Measurements from ENCODE around the gene SUGCT.

The SUGCT gene

DNA sequence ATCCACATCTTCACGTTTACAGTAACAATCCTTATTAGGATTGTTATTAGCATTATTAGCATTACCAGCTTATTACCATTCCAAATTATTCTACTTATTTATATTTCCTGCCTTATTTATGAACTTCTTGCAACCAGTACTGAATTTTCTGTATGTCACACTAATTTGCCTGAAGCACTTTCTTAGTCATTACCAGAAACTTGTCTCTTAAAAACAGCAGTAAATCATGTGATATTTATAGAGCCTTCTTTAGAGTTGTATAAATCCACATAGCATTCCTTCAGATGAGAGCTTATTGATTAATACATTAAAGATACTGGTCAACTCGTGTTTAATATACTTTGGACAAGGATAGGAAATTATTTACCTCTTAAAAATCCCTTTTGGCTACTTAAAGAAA lies 618.6 kb downstream of the SUGCT start:
- no peak for DNase-seq

DNA sequence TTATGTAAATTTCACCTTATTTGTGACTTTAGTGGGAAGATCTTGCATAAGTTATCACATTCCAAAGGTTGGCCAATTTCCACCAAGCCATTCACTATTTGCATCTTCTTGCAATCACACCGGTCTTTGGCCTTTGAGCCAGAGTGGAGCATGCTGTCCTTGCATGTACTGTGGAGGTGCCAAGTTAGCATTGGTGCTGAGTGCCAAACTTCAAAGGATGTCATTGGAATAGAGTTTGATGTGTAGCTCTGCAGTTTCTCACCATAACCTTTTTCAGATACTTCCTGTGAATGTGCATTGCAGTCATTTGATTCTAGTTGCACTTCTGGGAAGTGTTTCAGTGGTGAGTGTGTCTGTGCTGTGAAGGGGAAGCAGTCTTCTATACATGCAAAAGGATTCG lies 620.6 kb downstream of the SUGCT start:
- DNase-seq, result no peak

DNA sequence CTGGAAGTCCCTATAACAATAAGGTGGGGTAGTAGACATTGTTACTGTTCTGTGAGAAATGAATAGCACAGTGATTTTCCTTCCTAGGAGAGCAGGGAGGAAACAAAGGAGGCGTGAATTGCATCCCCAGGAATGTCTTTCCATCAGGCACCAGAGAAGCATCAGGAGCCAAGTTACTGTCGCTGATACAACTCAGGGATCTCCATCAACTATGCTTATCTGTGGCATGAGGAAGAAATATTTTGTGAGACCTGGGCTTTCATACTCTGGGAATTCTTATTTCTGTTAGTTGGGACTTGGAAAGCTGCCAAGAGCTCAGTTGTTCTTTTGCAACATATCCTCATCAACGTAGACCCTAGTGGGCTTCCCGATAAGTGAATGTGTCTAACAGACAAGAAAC lies 622.3 kb downstream of the SUGCT start:
- no peak for DNase-seq

DNA sequence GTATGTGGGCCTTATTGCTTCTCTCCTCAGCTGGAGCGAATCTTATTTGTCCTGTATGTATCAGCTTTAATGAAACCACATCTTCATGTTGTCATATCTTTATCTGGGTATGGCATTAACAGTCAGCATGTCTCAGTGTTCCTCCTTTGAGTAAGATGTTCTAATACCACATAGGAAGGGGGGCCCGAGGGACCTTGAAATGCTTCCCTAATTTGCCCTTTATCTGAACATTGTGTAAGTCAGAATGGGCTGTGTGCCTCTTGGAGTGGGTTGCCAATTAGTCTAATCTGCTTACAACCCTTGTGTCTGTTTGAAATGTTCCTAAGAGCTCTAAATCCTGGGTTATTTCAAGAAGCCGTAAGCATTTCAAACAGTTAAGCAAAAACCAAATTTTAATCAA lies 623.8 kb downstream of the SUGCT start:
- DNase-seq, result no peak

DNA sequence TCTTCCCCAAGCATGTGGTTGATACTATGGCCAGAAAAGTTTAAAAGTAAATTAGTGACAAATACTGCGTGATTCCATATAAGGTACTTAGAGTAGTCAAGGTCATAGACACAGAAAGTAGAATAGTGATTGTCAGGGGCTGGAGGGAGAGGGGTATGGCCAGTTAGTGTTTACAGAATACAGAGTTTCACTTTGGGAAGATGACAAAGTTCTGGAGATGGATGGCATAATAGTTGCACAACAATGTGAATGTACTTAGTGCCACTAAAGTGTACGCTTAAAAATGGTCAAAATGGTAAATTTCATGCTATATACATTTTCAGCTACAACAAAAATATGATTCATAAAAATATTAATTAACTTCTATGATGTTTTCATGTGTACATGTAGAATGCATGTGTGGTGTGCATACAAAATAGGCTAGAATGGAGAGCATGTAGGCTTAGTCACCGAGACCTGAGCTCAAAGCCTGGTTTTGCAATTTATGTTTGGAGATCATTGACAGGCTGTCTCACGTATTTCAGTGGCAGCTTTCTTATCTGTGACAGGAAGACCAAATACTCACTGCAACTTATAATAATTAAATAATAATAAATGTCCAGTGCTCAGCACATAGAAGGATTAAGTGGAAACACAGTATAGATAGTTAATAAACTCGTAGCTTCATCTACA lies 625.6 kb downstream of the SUGCT start:
- no peak for DNase-seq

DNA sequence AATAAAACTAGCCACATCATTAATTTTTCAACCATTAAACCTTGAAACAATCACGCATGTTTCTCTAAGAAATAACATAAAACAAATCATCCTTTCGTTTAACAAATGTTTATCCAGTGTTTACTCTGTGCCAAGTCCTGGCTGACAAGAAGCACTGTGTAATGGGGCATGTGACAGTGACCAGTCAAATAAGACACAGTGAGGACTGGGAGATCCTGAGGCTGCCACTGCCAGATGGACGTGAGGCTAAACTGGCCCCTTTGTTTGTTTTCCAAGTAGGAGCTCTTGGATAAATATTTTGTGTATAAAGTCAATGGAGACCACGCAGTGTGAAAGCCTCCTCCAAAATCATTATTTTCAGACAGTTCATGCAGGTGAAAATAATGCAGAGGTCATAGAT lies 626.2 kb downstream of the SUGCT start:
- DNase-seq, result no peak

DNA sequence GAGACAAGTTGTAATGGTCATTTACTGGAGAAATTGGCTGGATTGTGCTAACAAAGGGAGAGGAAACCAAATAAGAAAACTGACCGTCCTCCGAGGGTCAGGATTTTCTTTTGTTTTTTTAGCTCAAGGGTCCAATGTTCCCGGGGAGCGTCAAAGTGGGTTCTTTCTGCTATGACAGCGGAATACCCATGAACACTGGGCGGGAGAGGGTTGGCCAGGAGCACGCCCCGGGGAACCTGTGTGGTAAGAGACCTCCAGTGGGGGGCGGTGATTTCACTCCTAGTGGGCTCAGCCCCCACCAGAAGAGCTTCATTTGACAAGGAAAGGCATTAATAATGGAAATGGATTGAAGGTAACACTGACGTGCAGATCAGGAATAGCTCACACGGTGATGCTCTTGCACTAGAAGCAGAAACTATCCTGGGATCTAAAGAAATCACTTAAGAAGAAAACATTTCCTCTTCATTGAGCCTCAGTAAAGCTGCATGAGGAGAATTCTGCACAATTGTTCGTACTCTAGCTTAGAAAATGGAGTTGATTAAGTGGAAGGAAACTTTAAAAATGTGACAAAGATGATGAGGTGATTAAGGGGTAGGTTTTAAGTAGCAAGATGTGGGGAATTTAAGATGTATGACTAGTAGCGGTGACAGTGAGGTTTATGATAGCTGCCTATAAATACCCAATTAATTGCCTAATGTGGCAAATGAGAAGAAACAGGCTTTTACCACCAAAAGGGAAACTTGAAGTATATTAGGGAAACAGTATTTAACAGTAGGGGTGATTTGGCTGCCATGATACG lies 627.2 kb downstream of the SUGCT start:
- no peak for DNase-seq

DNA sequence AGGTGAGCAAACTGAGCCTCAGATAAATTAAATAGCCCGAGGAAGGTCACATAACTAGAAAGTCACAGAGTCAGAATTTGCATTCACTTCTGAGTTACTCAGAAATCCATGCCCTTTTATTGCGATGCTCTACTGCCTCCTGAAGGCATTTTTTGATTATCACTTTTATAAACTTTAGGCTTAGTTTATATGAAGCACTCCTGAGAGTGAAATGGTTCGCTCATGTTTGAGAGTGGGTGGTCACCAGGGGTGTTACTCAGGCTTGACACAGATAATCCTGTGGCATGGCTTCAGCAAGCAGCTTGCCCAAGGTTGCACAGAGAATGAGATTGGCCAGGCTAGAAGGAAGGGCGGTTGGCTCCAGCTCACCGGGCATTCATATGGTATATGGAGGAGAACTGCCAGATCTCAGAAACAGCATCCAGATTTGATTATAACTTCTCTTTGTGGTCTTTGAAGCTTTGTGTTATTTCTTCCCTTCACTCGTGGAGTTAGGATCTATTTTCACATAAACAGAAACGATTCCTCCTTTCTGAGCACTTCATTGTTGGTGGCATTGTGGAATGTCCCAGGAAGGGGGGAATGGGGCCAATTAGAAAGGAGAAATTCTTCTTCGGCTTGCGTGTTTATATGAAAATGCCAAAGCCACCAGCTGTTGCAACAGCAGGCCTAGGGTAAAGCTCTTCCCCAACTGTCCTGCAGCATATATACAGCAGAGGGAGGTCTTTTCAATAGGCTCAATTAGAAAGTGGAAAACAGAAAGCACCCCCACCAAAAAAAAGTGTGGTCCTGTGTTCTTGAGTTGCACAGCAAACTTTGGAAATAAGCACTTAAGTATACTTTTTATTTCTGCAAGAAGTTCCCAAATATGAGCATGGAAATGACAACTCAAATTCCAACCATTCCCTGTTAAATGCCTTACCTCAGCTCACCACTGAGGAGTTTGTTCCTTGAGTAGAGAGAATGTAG lies 628.8 kb downstream of the SUGCT start:
- DNase-seq, result no peak

DNA sequence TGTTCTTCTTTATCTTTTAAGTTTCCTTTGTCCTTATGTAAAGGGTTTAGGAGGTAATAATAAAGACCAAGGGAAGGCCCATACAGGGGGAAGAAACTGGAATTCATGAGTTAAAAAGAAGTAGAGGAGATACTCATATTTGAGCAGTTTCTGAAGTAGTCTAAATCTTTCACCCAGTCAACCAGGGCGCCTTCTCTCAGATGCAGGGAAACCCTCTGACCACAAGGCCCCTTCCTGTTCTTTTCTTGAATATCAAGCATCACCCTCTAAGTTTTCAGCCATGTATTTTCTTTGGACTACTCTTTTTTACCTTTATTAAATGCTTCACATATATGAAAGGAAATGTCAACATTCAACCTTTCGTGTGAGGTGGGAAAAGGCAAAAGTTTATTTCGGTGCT lies 630.8 kb downstream of the SUGCT start:
- no peak for DNase-seq

DNA sequence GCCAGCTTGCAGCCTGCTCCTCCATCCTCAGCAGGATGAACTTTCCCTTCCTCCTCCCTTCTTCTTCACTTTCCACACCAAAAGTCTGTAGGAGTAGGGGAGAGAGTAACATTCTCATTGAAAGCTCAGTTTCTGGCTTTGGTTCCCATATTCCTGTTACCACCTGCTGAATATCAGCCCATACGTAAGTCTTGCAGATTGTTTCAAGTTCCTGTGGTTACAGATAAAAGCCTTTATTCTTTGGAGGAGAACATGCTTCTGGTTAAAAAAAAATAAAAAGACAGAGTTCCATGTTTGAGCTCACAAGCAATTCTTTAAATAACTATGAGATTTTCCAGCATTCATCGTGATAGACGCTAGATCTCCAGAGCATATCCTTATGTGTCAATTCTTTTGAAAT lies 637.3 kb downstream of the SUGCT start:
- no peak for DNase-seq

DNA sequence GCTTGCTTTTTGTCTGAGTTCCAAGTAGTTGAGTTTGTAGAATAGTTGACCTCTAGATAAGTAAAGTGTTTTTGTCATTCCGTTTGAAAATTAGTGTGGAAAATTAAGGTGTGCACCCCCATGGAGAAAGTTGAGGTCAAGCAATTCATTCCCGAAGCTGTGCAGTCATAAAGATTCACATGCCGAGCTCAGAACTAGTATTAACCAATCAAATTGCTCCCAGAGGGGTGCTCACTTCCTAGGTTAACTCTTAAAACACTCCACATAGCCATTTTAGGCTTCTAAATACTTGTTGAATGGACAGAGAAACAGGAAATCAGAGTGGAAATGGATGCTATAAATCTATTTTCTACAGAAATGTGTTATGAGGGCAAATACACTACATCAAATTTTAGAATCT lies 638.9 kb downstream of the SUGCT start:
- no peak for DNase-seq

DNA sequence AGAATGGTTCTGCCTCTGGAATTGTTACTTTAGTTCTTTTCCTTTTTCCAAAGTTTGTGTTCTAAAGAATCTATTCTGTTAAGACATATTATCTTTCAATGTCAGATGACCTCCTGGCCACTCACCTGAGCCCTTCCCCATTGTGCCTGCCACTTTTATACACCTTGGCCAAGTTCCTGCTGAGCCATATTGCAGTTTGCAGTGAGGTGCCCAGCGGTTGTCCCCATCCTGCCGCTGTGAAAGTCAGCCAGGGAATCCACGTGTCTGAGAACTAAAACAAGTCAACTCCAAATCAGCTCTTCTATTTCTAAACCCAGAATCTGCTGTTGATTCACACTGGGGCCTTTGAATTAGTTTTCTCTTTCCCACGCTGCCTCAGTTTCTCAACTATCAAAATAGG lies 641.1 kb downstream of the SUGCT start:
- DNase-seq, result no peak

DNA sequence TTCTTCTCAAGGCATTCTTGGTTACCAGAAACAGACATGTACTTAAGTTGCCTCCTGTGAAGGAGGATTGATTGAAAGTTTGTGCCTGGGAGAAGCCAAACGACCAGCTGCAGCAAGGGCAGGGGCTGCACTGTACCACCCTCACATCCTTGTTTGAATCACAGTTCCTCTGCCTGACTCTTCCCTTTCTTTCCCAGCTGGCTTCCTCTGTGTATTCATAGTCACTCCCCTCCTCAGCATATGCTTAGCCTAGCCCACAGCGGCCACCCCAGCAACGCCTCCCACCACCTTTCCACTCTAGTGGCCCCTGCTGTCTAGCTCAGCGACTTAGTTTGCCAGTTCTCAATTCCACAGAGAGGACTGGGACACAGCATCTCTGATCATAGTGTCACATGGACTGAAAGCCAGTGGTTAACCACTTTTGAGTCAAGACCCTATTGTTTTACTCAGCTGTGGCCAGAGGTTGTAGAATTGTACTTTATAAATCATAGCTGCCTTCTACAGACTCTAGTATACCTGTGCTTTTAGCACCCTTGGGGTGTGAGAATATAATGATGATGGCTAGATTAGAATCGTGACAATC lies 643.0 kb downstream of the SUGCT start:
- no peak for DNase-seq

DNA sequence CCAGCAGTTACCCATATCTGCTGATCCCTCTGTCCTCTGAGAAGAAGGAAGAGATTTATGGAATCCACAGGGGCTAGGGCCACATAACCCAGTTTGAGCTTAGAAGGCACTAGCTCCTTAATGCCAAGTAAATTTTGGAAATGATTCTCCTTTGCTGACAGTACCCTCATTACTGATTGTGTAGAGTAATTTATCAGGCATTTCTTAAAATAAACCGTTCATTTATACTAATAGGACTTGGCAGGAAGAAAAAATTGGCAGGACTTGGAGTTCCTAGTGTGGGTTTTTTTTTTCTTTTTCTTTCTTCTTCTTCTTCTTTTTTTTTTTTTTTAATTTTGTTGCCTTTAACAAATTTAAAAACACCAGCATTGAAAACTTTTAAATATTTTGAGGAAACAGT lies 645.7 kb downstream of the SUGCT start:
- DNase-seq, result no peak

DNA sequence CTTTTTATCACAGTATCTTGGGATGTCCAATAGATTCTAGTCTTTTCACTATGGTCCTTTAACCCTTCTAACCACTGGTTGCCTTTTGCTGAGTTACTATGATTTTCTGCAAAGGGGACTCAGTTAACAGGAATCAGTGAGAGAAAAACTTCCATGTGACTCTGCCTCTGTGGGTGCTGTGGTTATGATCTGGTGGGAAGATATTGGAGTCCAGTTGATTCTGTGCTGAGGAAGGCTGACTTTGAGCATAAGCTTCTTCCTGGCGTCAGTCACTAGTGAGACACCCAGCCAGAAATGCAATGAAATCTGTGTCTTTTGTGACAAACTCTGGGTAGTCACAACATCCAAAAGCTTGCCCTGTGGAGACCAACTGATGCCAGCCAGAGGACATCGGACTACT lies 648.0 kb downstream of the SUGCT start:
- DNase-seq, result no peak

DNA sequence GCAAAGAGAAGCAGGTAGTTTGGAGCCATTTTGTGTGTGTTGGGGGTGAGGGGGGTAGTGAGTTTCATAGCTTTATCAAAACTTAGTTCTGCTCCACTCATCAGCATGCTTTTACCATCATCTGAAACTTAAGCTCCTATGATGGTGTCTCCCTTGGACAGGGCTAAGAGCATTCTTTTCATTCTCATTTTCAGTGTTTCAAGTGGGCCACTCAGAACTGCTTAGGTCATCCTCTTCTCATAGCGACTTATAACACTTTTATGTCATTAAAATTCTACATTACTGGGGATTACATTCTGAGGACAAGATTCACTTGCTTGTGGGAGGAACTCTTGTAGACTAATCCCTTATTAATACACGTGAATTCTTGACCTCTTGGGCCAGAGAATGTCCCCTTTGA lies 649.4 kb downstream of the SUGCT start:
- no peak for DNase-seq

DNA sequence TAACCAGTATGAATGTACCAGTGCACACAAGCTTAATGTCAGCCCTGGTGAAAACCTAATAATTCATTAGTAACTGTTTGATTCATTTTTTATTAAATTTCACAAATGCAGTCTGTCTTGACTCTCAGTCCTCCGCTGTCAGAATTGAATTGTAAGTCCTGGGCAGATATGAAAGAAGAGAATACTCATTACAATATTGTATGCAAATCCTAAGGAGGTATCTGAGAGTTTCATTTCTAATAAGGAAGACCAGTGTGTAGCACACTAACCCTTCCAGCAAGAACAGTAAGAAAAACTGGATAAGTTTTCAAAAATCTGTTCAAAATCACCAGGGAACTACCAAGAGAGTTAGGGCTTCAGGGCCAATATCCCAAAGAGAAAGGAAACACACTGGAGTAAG lies 652.1 kb downstream of the SUGCT start:
- DNase-seq, result no peak

DNA sequence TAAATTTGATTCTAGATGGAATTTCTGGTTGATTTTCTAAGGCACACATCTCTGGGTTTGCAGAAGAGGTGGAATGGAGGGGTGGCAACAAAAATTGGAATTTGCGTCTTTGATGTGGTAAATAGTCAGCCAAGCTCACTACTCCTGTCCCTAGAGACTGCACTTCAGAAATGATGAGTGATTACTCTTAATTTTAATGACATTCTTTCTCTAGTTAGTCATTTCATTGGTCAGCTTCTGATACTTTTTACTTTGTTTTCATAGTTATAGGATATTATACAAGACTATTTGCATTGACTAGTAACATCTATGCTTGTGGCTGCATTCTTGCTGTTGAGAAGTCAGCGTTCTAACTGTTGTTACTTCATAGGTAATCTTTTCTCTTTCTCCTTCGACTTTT lies 658.3 kb downstream of the SUGCT start:
- DNase-seq, result no peak

DNA sequence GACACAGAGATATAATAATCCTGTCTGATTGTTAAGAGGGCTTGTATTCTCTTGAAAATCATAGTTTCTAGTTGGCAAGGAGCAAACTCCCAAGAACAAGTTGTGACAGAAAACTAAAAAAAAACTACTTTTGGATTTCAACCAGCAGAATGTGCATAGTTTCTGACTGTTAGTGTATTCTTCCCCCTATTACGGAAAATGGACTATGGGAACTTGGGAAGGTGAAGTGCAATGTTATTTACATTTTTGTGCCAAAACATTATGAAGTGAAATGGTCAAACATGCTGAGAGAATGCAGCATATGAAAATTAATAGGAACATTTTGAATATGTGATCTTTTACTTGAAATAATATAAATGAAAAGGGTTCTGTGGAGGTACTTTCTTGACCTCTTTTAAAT lies 660.8 kb downstream of the SUGCT start:
- no peak for DNase-seq

DNA sequence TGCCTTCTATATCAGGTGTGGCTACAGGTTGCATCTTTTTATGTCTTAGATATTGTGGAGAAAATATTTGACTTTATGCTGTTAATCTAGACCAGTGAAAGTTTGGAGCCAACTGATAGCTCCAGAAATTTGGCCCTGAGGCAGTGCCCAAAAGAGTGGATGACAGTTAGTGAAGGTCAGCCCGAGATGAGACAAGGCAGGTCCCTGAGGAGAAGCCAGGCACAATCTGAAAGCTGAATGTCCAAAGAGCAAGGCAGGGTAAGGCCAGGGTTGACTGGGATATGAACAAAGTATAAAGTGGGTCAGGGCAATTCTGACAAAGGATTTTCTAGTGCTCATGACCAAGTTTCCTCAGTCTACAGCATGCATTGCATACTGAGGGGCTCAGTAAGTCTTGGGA lies 661.9 kb downstream of the SUGCT start:
- no peak for DNase-seq

DNA sequence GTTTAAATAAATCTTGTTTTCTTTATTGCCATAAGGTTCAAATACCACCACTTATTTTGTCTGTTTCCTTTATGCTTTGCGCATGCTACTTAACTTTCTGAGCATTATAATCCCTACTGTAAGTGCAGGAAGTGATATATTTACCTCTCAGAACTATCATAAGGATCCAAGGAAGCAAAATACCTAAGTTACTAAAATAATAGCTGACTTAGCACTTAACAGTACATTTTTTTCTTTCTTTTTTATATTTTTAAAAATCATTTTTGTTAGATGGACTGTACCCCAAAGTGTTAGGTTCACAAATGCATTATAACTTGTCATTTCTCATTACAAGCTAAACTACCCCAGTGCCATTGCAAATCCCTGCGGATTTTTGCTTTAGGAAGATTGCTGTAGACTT lies 663.8 kb downstream of the SUGCT start:
- DNase-seq, result no peak

DNA sequence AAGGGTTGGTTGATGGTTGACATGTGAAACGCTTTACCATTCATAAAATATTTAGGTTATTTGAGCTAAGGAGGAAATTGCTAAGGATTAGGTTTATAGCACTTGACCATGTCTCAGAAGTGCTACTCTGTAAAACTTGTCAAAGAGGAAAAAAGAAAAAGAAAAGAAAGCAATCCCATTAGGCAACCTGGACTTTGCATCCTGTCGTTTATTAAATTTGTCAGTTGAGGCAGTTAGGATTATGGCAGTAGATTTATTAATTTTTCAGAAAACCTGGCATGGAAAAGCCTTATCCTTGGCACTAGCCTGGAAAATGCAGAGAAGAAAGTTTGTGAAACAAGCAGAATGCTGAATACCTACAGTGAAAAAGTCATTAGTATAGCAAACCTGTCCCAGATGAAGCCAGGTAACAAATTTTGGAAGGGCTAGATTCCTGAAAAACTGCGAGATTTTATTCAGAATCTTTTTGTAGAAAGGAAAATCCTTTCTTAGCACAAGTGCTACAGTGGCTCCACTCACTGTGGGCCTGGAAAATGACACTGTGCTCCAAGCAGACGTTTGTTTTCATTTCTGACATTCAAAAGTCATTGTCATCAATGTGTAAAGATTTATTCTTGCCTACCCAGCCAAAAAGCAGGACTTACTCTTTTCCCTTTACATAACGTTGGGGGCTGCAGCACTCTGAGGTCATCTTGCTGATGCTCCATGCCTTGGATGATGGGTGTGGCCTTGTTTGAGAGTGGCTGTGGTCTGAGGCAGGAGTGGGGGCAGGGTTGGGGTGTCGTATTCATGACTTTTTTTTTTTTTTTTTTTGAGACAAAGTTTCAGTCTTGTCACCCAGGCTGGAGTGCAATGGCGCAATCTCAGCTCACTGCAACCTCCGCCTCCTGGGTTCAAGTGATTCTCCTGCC lies 664.9 kb downstream of the SUGCT start:
- DNase-seq, result no peak

Measured in activated CD4-positive, alpha-beta T cell treated with anti-CD3 and anti-CD28 coated beads for 1 hour (primary cell).